ENCODE measurements around the gene ZNF483.
"Not testable (repeated sequence)": the region's sequence is repeated elsewhere in the genome, so short reads cannot be mapped to it uniquely, and the experiment has no call there.

The ZNF483 gene

DNA sequence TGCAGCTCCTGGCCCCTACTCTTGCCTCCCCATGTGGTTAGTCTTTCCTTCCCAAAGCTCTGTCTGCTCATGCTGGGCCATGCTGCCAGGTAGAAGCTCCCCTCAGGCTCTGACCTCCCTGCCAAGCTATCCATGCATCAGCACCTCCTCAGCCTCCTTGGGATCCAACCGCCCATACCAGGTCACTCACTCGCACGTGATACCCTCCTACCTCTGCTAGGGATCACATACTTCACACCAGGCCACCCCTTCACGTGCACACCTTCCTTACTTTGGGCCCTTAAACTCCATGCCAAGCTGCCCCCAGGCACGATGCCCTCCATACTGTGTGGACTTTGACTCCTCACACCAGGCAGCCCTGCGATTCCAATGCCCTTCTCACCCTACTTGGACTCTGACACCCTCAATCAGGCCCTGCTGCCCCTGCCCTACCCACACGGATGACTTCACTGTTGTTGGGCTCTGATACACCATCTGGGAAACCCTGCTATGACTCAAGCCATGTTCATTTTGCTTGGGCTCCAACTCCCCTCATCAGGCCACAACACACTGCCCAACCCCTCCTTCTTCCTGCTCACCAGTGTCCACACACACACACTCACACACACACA is 34.1 kb downstream of the ZNF483 start:
- H3K27ac ChIP-seq (ENCODE audit: low read depth, low read length, poor library complexity, severe bottlenecking): no peak overlapping the region
- peaks cover 2% of the 10 kb centered on the region; the same call in 1 of the 2 replicates for H3K9me3 ChIP-seq (ENCODE audit: low read length)
- H3K4me2 ChIP-seq (ENCODE audit: low read length): no peak overlapping the region
- no peaks in the 10 kb centered on the region for H3K27me3 ChIP-seq (ENCODE audit: insufficient read depth, low read length)
- H3F3A ChIP-seq (ENCODE audit: insufficient read depth, low read length): no peaks in the 10 kb centered on the region
- no peak overlapping the region for H3K4me3 ChIP-seq (ENCODE audit: low read depth, low read length, poor library complexity, severe bottlenecking)
- H3K36me3 ChIP-seq (ENCODE audit: insufficient read depth, low read length): no peaks in the 10 kb centered on the region
- no peaks in the 10 kb centered on the region for H3K79me2 ChIP-seq (ENCODE audit: insufficient read depth, low read length)
- no peak overlapping the region for H3K9ac ChIP-seq (ENCODE audit: low read length)
- H2AFZ ChIP-seq (ENCODE audit: low read length): no peak overlapping the region
- H4K20me1 ChIP-seq (ENCODE audit: insufficient read depth, low read length): no peaks in the 10 kb centered on the region
- H3K4me1 ChIP-seq (ENCODE audit: insufficient read depth, low read length, severe bottlenecking): no peaks in the 10 kb centered on the region
- TF ChIP-seq, protein P1, sequence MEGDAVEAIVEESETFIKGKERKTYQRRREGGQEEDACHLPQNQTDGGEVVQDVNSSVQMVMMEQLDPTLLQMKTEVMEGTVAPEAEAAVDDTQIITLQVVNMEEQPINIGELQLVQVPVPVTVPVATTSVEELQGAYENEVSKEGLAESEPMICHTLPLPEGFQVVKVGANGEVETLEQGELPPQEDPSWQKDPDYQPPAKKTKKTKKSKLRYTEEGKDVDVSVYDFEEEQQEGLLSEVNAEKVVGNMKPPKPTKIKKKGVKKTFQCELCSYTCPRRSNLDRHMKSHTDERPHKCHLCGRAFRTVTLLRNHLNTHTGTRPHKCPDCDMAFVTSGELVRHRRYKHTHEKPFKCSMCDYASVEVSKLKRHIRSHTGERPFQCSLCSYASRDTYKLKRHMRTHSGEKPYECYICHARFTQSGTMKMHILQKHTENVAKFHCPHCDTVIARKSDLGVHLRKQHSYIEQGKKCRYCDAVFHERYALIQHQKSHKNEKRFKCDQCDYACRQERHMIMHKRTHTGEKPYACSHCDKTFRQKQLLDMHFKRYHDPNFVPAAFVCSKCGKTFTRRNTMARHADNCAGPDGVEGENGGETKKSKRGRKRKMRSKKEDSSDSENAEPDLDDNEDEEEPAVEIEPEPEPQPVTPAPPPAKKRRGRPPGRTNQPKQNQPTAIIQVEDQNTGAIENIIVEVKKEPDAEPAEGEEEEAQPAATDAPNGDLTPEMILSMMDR (IDR thresholded peaks at IDR 0.05; ENCODE audit: low read length): no peak
- no peak for TF ChIP-seq EZH2 (IDR thresholded peaks at IDR 0.05; ENCODE audit: borderline replicate concordance, low read length)
- no peaks in the 10 kb centered on the region for H3K9me2 ChIP-seq (ENCODE audit: low read depth, low read length)

DNA sequence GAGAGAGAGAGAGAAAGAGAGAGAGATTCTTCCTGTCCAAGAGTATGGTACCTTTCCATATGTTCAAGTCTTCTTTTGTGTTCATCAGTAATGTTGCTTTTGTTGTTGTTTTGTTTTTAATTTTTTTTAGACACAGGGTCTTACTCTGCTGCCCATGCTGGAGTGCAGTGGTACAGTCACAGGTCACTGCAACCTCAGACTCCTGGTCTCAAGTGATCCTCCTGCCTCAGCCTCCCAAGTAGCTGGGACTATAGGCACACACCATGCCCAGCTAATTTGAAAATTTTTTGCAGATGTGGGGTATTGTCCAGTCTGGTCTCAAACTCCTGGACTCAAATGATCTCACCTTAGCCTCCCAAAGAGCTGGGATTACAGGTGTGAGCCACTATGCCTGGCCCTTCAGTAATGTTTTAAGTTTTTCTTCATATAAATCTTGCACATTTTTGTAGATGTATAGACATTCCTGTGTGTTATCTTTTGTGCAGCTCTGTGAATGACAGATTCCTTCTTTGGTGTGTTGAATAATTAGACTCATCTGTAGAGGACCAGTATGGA is 36.3 kb downstream of the ZNF483 start:
- H3K27ac ChIP-seq (ENCODE audit: low read depth, low read length, poor library complexity, severe bottlenecking): no peak overlapping the region
- H3F3A ChIP-seq (ENCODE audit: insufficient read depth, low read length): no peaks in the 10 kb centered on the region
- no peak overlapping the region for H3K9ac ChIP-seq (ENCODE audit: low read length)
- H3K27me3 ChIP-seq (ENCODE audit: insufficient read depth, low read length): no peaks in the 10 kb centered on the region
- H4K20me1 ChIP-seq (ENCODE audit: insufficient read depth, low read length): no peaks in the 10 kb centered on the region
- H3K79me2 ChIP-seq (ENCODE audit: insufficient read depth, low read length): no peaks in the 10 kb centered on the region
- no peaks in the 10 kb centered on the region for H3K36me3 ChIP-seq (ENCODE audit: insufficient read depth, low read length)
- H3K4me1 ChIP-seq (ENCODE audit: insufficient read depth, low read length, severe bottlenecking): no peaks in the 10 kb centered on the region
- H2AFZ ChIP-seq (ENCODE audit: low read length): no peak overlapping the region
- H3K9me2 ChIP-seq (ENCODE audit: low read depth, low read length): no peaks in the 10 kb centered on the region
- H3K4me2 ChIP-seq (ENCODE audit: low read length): no peak overlapping the region
- peaks cover 2% of the 10 kb centered on the region; the same call in 1 of the 2 replicates for H3K9me3 ChIP-seq (ENCODE audit: low read length)
- no peak for TF ChIP-seq EZH2 (IDR thresholded peaks at IDR 0.05; ENCODE audit: borderline replicate concordance, low read length)
- TF ChIP-seq, protein P1 (IDR thresholded peaks at IDR 0.05; ENCODE audit: low read length): no peak
- no peak overlapping the region for H3K4me3 ChIP-seq (ENCODE audit: low read depth, low read length, poor library complexity, severe bottlenecking)

DNA sequence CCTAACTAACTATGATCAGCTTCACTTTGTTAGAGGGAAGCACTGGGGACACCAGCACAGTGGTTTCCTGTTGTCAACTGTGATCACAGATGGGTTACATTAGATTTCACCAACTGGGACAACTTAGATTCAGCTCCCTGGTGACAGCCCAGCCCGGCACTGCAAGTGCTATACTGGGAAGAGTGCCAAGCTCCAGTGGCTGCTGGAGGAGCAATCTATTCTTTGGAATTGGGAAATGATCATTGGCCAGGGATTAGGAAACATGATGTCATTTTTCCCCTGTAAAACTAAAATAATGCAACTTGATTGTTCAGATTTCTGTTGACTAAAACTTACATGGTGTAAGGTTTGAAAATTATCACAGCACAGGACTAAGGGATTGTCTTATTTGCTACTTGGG is 41.3 kb downstream of the ZNF483 start:
- H3K79me2 ChIP-seq (ENCODE audit: insufficient read depth, low read length): no peaks in the 10 kb centered on the region
- no peak overlapping the region for H3K4me2 ChIP-seq (ENCODE audit: low read length)
- H4K20me1 ChIP-seq (ENCODE audit: insufficient read depth, low read length): no peaks in the 10 kb centered on the region
- H3K36me3 ChIP-seq (ENCODE audit: insufficient read depth, low read length): no peaks in the 10 kb centered on the region
- no peaks in the 10 kb centered on the region for H3K27me3 ChIP-seq (ENCODE audit: insufficient read depth, low read length)
- H3K9me2 ChIP-seq (ENCODE audit: low read depth, low read length): no peaks in the 10 kb centered on the region
- no peaks in the 10 kb centered on the region for H3F3A ChIP-seq (ENCODE audit: insufficient read depth, low read length)
- no peaks in the 10 kb centered on the region for H3K4me1 ChIP-seq (ENCODE audit: insufficient read depth, low read length, severe bottlenecking)
- no peak overlapping the region for H3K9ac ChIP-seq (ENCODE audit: low read length)
- H3K9me3 ChIP-seq (ENCODE audit: low read length): 0 out of 2 replicates have a peak, but pooled peaks cover 3% of the 10 kb centered on the region
- H2AFZ ChIP-seq (ENCODE audit: low read length): no peak overlapping the region
- H3K4me3 ChIP-seq (ENCODE audit: low read depth, low read length, poor library complexity, severe bottlenecking): no peak overlapping the region
- no peak for TF ChIP-seq EZH2 (IDR thresholded peaks at IDR 0.05; ENCODE audit: borderline replicate concordance, low read length)
- TF ChIP-seq, protein P1 (IDR thresholded peaks at IDR 0.05; ENCODE audit: low read length): no peak
- H3K27ac ChIP-seq (ENCODE audit: low read depth, low read length, poor library complexity, severe bottlenecking): no peak overlapping the region

DNA sequence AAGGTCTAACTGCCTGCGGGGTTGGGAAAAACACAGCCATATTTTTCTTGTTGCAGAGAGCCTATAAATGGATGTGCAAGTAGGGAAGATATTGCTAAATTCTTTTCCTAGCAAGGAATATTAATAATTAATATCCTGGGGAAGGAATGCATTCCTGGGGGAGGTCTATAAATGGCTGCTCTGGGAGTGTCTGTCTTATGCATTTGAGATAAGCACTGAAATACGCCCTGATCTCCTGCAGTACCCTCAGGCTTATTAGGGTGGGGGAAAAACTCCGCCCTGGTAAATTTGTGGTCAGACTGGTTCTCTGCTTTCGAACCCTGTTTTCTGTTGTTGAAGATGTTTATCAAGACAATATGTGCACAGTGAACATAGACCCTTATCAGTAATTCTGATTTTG is 43.1 kb downstream of the ZNF483 start:
- H3K4me1 ChIP-seq (ENCODE audit: insufficient read depth, low read length, severe bottlenecking); H3K4me2 ChIP-seq (ENCODE audit: low read length); H3K4me3 ChIP-seq (ENCODE audit: low read depth, low read length, poor library complexity, severe bottlenecking); H3F3A ChIP-seq (ENCODE audit: insufficient read depth, low read length); H3K79me2 ChIP-seq (ENCODE audit: insufficient read depth, low read length); H3K9ac ChIP-seq (ENCODE audit: low read length); H3K27me3 ChIP-seq (ENCODE audit: insufficient read depth, low read length); H4K20me1 ChIP-seq (ENCODE audit: insufficient read depth, low read length); H3K9me3 ChIP-seq (ENCODE audit: low read length); H3K36me3 ChIP-seq (ENCODE audit: insufficient read depth, low read length); H3K27ac ChIP-seq (ENCODE audit: low read depth, low read length, poor library complexity, severe bottlenecking); H2AFZ ChIP-seq (ENCODE audit: low read length); H3K9me2 ChIP-seq (ENCODE audit: low read depth, low read length): not testable (repeated sequence)

Data from OCI-LY1 (cell line).